ENCODE results near the gene GRPEL2.
"Not testable (repeated sequence)": the region's sequence is repeated elsewhere in the genome, so short reads cannot be mapped to it uniquely, and the experiment has no call there.

The GRPEL2 gene

GRCh38 chr5:149379177-149379761, 34.0 kb downstream of the GRPEL2 start, which contains the start of gene IL17B:
IL17B (minus strand) TSS chr5:149379292; CDS start chr5:149379225, 67 bp downstream.
- no peak for DNase-seq

GRCh38 chr5:149379818-149380374, 34.6 kb downstream of the GRPEL2 start:
- no peak for DNase-seq

- DNase-seq, result no peak
These were observed 35.3 kb downstream of the GRPEL2 start for GRCh38 chr5:149380466-149381121.

GRCh38 chr5:149381261-149381985, 36.1 kb downstream of the GRPEL2 start:
- no peak for DNase-seq

- DNase-seq, result peak; percentile 63
These were observed 36.7 kb downstream of the GRPEL2 start for GRCh38 chr5:149381986-149382338.

- DNase-seq, result no peak
These were observed 37.4 kb downstream of the GRPEL2 start for GRCh38 chr5:149382517-149383220.

GRCh38 chr5:149383399-149383798, 38.1 kb downstream of the GRPEL2 start:
- DNase-seq, result no peak

GRCh38 chr5:149386166-149386565, 40.9 kb downstream of the GRPEL2 start:
- no peak for DNase-seq

GRCh38 chr5:149387081-149387631, 41.9 kb downstream of the GRPEL2 start:
- DNase-seq, result no peak

GRCh38 chr5:149387982-149388381, 42.7 kb downstream of the GRPEL2 start:
- no peak for DNase-seq

- DNase-seq, result peak; percentile 8
These were observed 43.3 kb downstream of the GRPEL2 start for GRCh38 chr5:149388498-149389190.

GRCh38 chr5:149389552-149390495, 44.5 kb downstream of the GRPEL2 start:
- DNase-seq, result no peak

GRCh38 chr5:149391076-149391475, 45.8 kb downstream of the GRPEL2 start:
- DNase-seq, result not testable (repeated sequence)

- DNase-seq, result no peak
These were observed 46.2 kb downstream of the GRPEL2 start for GRCh38 chr5:149391524-149391923.

GRCh38 chr5:149392718-149393117, 47.4 kb downstream of the GRPEL2 start:
- no peak for DNase-seq

GRCh38 chr5:149394996-149395395, 49.7 kb downstream of the GRPEL2 start:
- not testable (repeated sequence) for DNase-seq

GRCh38 chr5:149397530-149397929, 52.2 kb downstream of the GRPEL2 start:
- DNase-seq, result no peak

- DNase-seq, result not testable (repeated sequence)
These were observed 53.5 kb downstream of the GRPEL2 start for GRCh38 chr5:149398747-149399266.

GRCh38 chr5:149399775-149400174, 54.5 kb downstream of the GRPEL2 start:
- DNase-seq, result no peak

GRCh38 chr5:149400304-149400703, 55.0 kb downstream of the GRPEL2 start:
- no peak for DNase-seq

- no peak for DNase-seq
These were observed 55.8 kb downstream of the GRPEL2 start for GRCh38 chr5:149401051-149401450.

All from hematopoietic multipotent progenitor cell treated with erythropoietin and hydrocortisone succinate and interleukin-3 and kit ligand, for 8 days (in vitro differentiated cells).